ENCODE measurements around the gene PMM2.

DNA sequence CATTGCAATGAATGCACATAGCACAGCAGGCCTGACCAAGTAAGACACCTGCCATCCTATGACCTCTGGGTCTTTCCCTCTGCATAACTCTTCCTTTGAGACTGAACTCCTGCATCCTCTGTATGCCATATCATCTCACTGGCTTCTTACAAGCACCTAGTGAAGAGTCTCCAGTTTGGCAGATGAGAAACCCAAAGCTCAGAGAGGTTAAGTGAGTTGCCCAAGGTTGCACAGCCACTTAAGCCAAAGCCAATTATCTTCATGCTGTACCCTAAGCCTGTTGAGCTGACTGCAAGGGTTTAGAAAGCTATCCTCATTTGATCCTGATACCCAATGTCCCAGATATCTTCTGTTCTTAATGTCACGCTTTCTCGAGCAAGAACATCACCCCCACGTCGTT lies 35.4 kb upstream of the PMM2 start:
- TF ChIP-seq, protein P1, sequence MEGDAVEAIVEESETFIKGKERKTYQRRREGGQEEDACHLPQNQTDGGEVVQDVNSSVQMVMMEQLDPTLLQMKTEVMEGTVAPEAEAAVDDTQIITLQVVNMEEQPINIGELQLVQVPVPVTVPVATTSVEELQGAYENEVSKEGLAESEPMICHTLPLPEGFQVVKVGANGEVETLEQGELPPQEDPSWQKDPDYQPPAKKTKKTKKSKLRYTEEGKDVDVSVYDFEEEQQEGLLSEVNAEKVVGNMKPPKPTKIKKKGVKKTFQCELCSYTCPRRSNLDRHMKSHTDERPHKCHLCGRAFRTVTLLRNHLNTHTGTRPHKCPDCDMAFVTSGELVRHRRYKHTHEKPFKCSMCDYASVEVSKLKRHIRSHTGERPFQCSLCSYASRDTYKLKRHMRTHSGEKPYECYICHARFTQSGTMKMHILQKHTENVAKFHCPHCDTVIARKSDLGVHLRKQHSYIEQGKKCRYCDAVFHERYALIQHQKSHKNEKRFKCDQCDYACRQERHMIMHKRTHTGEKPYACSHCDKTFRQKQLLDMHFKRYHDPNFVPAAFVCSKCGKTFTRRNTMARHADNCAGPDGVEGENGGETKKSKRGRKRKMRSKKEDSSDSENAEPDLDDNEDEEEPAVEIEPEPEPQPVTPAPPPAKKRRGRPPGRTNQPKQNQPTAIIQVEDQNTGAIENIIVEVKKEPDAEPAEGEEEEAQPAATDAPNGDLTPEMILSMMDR (IDR thresholded peaks at IDR 0.05) = no peak
- TF ChIP-seq POLR2A (IDR thresholded peaks at IDR 0.05) = no peak
